Measurements from ENCODE around the gene ASTN1.

The ASTN1 gene

GRCh38 chr1:176976771-176977170, 187.7 kb downstream of the ASTN1 start:
- no peak for DNase-seq

GRCh38 chr1:176976225-176976624, 188.3 kb downstream of the ASTN1 start:
- no peak for DNase-seq

GRCh38 chr1:176964687-176965086, 199.8 kb downstream of the ASTN1 start:
- no peak for DNase-seq

- DNase-seq: no peak
Observed at GRCh38 chr1:176963181-176963580, 201.3 kb downstream of the ASTN1 start.

GRCh38 chr1:176961678-176962077, 202.8 kb downstream of the ASTN1 start:
- DNase-seq: no peak

GRCh38 chr1:176959191-176959820, 205.2 kb downstream of the ASTN1 start:
- DNase-seq: no peak

- DNase-seq: no peak
Observed at GRCh38 chr1:176957603-176958002, 206.9 kb downstream of the ASTN1 start.

- no peak for DNase-seq
Observed at GRCh38 chr1:176954242-176954641, 210.3 kb downstream of the ASTN1 start.

- no peak for DNase-seq
Observed at GRCh38 chr1:176950736-176951324, 213.7 kb downstream of the ASTN1 start.

GRCh38 chr1:176949033-176949662, 215.4 kb downstream of the ASTN1 start:
- no peak for DNase-seq

- no peak for DNase-seq
Observed at GRCh38 chr1:176944606-176945005, 219.9 kb downstream of the ASTN1 start.

GRCh38 chr1:176943783-176944182, 220.7 kb downstream of the ASTN1 start:
- DNase-seq: no peak

GRCh38 chr1:176942346-176942745, 222.2 kb downstream of the ASTN1 start:
- DNase-seq: no peak

- no peak for DNase-seq
Observed at GRCh38 chr1:176939993-176940392, 224.5 kb downstream of the ASTN1 start.

- no peak for DNase-seq
Observed at GRCh38 chr1:176938375-176938774, 226.1 kb downstream of the ASTN1 start.

- no peak for DNase-seq
Observed at GRCh38 chr1:176934370-176934769, 230.1 kb downstream of the ASTN1 start.

GRCh38 chr1:176932114-176933104, 232.1 kb downstream of the ASTN1 start:
- no peak for DNase-seq

GRCh38 chr1:176931526-176931925, 233.0 kb downstream of the ASTN1 start:
- DNase-seq: no peak

GRCh38 chr1:176926330-176927086, 238.0 kb downstream of the ASTN1 start:
- no peak for DNase-seq

GRCh38 chr1:176925223-176925622, 239.3 kb downstream of the ASTN1 start:
- DNase-seq: no peak

GRCh38 chr1:176923283-176923682, 241.2 kb downstream of the ASTN1 start:
- DNase-seq: no peak
